ENCODE measurements around the gene PLAU. TPM values are rescaled to one million over a fixed set of nuclear protein-coding genes. Genes with fewer than 3 reads are reported as not detected.

PLAU gene
- total and polyA plus RNA-seq, 2 experiments from 2014 or later: 13.3 to 17.5 TPM

DNA sequence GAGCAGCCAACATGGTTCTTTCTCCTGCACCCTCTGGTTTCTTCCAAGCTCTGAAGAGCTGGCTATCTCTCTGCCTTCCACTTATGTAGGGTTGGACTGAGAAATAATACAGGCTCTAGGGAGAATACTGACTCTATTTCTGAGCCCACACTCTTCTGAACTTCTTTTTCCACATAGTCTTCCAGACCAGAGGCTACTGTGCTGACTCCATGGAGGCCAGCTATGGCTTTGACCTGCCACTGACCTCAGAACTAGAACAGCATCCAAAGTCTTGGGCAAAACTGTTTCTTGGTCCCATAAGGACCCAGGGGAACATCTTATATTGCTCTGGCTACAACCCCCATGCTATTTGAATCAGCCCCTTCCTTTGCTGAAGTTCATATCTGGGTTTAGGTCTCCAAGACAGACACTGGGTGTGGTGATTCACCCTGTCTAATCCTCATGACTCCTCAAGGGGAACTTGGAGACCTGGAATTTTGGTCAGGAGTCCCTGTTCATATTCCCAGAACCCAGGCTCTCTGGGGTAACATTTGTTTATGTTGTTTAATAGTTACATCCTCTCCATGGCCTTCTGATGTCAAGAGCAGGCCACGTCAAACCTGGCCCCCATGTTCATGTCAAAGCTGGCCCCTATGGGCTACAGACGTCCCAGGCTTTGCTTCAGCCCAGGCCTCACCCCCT lies 12.1 kb upstream of the PLAU start:
- no peaks in the 10 kb centered on the region for H3K9me3 Mint-ChIP-seq
- H3K4me1 Mint-ChIP-seq: peaks cover 4% of the 10 kb centered on the region; the same call in 1 of the 3 replicates
- H3K4me3 ChIP-seq: no peak overlapping the region
- H3F3A ChIP-seq (replicated peaks; ENCODE audit: low read depth): no peaks in the 10 kb centered on the region
- TF ChIP-seq, protein P1, sequence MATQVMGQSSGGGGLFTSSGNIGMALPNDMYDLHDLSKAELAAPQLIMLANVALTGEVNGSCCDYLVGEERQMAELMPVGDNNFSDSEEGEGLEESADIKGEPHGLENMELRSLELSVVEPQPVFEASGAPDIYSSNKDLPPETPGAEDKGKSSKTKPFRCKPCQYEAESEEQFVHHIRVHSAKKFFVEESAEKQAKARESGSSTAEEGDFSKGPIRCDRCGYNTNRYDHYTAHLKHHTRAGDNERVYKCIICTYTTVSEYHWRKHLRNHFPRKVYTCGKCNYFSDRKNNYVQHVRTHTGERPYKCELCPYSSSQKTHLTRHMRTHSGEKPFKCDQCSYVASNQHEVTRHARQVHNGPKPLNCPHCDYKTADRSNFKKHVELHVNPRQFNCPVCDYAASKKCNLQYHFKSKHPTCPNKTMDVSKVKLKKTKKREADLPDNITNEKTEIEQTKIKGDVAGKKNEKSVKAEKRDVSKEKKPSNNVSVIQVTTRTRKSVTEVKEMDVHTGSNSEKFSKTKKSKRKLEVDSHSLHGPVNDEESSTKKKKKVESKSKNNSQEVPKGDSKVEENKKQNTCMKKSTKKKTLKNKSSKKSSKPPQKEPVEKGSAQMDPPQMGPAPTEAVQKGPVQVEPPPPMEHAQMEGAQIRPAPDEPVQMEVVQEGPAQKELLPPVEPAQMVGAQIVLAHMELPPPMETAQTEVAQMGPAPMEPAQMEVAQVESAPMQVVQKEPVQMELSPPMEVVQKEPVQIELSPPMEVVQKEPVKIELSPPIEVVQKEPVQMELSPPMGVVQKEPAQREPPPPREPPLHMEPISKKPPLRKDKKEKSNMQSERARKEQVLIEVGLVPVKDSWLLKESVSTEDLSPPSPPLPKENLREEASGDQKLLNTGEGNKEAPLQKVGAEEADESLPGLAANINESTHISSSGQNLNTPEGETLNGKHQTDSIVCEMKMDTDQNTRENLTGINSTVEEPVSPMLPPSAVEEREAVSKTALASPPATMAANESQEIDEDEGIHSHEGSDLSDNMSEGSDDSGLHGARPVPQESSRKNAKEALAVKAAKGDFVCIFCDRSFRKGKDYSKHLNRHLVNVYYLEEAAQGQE (IDR thresholded peaks at IDR 0.05; ENCODE audit: unreplicated experiment): no peak
- TF ChIP-seq EZH2 (IDR thresholded peaks at IDR 0.05; ENCODE audit: low read depth, unreplicated experiment) (no peak), POLR2AphosphoS5 (IDR thresholded peaks at IDR 0.05; ENCODE audit: low read depth) (no peak), CREB1 (CRISPR knock-in tag; IDR thresholded peaks at IDR 0.05; ENCODE audit: low read depth) (no peak), ZNF114 (CRISPR knock-in tag; IDR thresholded peaks at IDR 0.05) (no peak), ZNF331 (CRISPR knock-in tag; IDR thresholded peaks at IDR 0.05; ENCODE audit: low read depth) (no peak), JUNB (IDR thresholded peaks at IDR 0.05; ENCODE audit: unreplicated experiment) (no peak), EZH2phosphoT487 (IDR thresholded peaks at IDR 0.05; ENCODE audit: unreplicated experiment) (no peak), NANOG (IDR thresholded peaks at IDR 0.05; ENCODE audit: borderline replicate concordance) (no peak), STAT1 (IDR thresholded peaks at IDR 0.05; ENCODE audit: unreplicated experiment) (no peak)
- TF ChIP-seq, protein P2, sequence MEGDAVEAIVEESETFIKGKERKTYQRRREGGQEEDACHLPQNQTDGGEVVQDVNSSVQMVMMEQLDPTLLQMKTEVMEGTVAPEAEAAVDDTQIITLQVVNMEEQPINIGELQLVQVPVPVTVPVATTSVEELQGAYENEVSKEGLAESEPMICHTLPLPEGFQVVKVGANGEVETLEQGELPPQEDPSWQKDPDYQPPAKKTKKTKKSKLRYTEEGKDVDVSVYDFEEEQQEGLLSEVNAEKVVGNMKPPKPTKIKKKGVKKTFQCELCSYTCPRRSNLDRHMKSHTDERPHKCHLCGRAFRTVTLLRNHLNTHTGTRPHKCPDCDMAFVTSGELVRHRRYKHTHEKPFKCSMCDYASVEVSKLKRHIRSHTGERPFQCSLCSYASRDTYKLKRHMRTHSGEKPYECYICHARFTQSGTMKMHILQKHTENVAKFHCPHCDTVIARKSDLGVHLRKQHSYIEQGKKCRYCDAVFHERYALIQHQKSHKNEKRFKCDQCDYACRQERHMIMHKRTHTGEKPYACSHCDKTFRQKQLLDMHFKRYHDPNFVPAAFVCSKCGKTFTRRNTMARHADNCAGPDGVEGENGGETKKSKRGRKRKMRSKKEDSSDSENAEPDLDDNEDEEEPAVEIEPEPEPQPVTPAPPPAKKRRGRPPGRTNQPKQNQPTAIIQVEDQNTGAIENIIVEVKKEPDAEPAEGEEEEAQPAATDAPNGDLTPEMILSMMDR (conservative IDR thresholded peaks at IDR 0.05; ENCODE audit: low read depth in 2 of 2): no peak
- TF ChIP-seq, protein P3, sequence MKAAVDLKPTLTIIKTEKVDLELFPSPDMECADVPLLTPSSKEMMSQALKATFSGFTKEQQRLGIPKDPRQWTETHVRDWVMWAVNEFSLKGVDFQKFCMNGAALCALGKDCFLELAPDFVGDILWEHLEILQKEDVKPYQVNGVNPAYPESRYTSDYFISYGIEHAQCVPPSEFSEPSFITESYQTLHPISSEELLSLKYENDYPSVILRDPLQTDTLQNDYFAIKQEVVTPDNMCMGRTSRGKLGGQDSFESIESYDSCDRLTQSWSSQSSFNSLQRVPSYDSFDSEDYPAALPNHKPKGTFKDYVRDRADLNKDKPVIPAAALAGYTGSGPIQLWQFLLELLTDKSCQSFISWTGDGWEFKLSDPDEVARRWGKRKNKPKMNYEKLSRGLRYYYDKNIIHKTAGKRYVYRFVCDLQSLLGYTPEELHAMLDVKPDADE (IDR thresholded peaks at IDR 0.05): no peak
- TF ChIP-seq, protein P4, sequence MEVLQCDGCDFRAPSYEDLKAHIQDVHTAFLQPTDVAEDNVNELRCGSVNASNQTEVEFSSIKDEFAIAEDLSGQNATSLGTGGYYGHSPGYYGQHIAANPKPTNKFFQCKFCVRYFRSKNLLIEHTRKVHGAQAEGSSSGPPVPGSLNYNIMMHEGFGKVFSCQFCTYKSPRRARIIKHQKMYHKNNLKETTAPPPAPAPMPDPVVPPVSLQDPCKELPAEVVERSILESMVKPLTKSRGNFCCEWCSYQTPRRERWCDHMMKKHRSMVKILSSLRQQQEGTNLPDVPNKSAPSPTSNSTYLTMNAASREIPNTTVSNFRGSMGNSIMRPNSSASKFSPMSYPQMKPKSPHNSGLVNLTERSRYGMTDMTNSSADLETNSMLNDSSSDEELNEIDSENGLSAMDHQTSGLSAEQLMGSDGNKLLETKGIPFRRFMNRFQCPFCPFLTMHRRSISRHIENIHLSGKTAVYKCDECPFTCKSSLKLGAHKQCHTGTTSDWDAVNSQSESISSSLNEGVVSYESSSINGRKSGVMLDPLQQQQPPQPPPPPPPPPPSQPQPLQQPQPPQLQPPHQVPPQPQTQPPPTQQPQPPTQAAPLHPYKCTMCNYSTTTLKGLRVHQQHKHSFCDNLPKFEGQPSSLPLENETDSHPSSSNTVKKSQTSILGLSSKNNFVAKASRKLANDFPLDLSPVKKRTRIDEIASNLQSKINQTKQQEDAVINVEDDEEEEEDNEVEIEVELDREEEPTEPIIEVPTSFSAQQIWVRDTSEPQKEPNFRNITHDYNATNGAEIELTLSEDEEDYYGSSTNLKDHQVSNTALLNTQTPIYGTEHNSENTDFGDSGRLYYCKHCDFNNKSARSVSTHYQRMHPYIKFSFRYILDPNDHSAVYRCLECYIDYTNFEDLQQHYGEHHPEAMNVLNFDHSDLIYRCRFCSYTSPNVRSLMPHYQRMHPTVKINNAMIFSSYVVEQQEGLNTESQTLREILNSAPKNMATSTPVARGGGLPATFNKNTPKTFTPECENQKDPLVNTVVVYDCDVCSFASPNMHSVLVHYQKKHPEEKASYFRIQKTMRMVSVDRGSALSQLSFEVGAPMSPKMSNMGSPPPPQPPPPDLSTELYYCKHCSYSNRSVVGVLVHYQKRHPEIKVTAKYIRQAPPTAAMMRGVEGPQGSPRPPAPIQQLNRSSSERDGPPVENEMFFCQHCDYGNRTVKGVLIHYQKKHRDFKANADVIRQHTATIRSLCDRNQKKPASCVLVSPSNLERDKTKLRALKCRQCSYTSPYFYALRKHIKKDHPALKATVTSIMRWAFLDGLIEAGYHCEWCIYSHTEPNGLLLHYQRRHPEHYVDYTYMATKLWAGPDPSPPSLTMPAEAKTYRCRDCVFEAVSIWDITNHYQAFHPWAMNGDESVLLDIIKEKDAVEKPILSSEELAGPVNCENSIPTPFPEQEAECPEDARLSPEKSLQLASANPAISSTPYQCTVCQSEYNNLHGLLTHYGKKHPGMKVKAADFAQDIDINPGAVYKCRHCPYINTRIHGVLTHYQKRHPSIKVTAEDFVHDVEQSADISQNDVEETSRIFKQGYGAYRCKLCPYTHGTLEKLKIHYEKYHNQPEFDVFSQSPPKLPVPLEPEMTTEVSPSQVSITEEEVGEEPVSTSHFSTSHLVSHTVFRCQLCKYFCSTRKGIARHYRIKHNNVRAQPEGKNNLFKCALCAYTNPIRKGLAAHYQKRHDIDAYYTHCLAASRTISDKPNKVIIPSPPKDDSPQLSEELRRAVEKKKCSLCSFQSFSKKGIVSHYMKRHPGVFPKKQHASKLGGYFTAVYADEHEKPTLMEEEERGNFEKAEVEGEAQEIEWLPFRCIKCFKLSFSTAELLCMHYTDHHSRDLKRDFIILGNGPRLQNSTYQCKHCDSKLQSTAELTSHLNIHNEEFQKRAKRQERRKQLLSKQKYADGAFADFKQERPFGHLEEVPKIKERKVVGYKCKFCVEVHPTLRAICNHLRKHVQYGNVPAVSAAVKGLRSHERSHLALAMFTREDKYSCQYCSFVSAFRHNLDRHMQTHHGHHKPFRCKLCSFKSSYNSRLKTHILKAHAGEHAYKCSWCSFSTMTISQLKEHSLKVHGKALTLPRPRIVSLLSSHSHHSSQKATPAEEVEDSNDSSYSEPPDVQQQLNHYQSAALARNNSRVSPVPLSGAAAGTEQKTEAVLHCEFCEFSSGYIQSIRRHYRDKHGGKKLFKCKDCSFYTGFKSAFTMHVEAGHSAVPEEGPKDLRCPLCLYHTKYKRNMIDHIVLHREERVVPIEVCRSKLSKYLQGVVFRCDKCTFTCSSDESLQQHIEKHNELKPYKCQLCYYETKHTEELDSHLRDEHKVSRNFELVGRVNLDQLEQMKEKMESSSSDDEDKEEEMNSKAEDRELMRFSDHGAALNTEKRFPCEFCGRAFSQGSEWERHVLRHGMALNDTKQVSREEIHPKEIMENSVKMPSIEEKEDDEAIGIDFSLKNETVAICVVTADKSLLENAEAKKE (CRISPR knock-in tag; IDR thresholded peaks at IDR 0.05): no peak
- H2AFZ ChIP-seq: no peak overlapping the region
- no peak overlapping the region for H3K27ac ChIP-seq (ENCODE audit: low read depth)
- no peaks in the 10 kb centered on the region for H4K20me1 ChIP-seq (replicated peaks; ENCODE audit: insufficient read depth)
- H3K36me3 Mint-ChIP-seq (ENCODE audit: low read depth): no peaks in the 10 kb centered on the region
- H3K27me3 ChIP-seq (ENCODE audit: insufficient read depth): no peaks in the 10 kb centered on the region
- no peak overlapping the region; the same call in 2 of the 3 replicates for H3K4me3 Mint-ChIP-seq
- H3K4me2 ChIP-seq: no peak overlapping the region
- no peaks in the 10 kb centered on the region for H3K79me2 ChIP-seq (replicated peaks; ENCODE audit: insufficient read depth)
- no peak for DNase-seq (ENCODE audit: low spot score)
- no peak for ATAC-seq
- H3K27ac Mint-ChIP-seq: no peak overlapping the region; the same call in 1 of the 2 replicates
- H3K36me3 ChIP-seq (ENCODE audit: insufficient read depth): no peaks in the 10 kb centered on the region
- H3K27me3 Mint-ChIP-seq (ENCODE audit: insufficient read depth, low read depth, poor library complexity): peaks cover 6% of the 10 kb centered on the region
- no peaks in the 10 kb centered on the region for H3K9me2 ChIP-seq (ENCODE audit: insufficient read depth)
- H3K4me1 ChIP-seq (ENCODE audit: insufficient read depth): no peaks in the 10 kb centered on the region; the same call in 1 of the 2 replicates
